ELR (cell line): Measurements from ENCODE around the gene PANX3.

ENCODE experiments used
- DNase-seq: peaks from one replicate; pipeline ENCODE4 v3.0.0-alpha.2; 2015; ENCODE audit warnings: low read depth

Gene PANX3, protein sequence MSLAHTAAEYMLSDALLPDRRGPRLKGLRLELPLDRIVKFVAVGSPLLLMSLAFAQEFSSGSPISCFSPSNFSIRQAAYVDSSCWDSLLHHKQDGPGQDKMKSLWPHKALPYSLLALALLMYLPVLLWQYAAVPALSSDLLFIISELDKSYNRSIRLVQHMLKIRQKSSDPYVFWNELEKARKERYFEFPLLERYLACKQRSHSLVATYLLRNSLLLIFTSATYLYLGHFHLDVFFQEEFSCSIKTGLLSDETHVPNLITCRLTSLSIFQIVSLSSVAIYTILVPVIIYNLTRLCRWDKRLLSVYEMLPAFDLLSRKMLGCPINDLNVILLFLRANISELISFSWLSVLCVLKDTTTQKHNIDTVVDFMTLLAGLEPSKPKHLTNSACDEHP

DNA sequence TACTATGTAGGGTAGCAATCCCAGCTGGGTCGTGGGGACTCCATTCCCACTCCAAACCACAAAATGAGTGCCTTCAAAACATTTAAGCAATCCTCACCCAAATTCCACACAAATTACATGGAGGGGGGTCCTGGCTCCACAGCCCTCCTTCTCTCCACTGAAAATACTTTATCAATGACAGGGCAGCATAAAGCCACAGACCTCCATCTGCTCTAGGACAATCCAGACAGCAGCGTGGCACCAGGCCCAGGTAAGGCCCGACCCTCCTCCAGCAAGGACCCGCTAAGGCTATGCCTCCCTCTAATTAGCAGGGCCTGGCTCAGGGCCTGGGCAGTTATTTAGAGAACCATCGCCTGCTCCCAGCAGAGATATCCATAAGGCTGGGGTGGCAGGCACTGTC is at the start of gene PANX3:
Gene PANX3, plus strand, starts transcription at position 365 of the 400 bp plus-strand sequence. CDS start 129 bp downstream, outside the sequence.
- no peak for DNase-seq

DNA sequence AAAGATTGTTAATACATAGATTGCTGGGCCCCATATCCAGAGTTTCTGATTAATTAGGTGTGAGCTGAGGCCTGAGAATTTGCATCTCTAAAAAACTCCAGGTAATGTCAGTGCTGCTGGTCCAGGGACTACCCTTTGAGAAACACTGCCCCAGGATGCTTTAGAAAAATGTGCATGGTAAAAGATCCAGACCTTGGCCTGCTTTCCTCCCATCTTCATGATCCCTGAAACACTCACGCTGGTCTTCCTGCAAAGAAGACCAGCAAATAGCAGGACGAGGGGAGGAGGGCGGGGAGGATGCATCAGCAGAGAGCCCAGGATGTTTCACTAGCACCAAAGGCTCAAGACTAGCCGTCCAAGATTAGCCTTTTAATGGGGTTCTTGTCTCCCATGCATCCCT is 41.5 kb upstream of the PANX3 start, which contains the start of gene OR8A1:
Gene OR8A1, plus strand, starts transcription at position 301 of the 400 bp plus-strand sequence. CDS start 123 bp downstream, outside the sequence.
- DNase-seq, result no peak

DNA sequence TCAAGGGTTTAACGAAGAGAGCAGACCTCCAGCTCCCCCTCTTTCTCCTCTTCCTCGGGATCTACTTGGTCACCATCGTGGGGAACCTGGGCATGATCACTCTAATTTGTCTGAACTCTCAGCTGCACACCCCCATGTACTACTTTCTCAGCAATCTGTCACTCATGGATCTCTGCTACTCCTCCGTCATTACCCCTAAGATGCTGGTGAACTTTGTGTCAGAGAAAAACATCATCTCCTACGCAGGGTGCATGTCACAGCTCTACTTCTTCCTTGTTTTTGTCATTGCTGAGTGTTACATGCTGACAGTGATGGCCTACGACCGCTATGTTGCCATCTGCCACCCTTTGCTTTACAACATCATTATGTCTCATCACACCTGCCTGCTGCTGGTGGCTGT is 41.1 kb upstream of the PANX3 start:
- no peak for DNase-seq

DNA sequence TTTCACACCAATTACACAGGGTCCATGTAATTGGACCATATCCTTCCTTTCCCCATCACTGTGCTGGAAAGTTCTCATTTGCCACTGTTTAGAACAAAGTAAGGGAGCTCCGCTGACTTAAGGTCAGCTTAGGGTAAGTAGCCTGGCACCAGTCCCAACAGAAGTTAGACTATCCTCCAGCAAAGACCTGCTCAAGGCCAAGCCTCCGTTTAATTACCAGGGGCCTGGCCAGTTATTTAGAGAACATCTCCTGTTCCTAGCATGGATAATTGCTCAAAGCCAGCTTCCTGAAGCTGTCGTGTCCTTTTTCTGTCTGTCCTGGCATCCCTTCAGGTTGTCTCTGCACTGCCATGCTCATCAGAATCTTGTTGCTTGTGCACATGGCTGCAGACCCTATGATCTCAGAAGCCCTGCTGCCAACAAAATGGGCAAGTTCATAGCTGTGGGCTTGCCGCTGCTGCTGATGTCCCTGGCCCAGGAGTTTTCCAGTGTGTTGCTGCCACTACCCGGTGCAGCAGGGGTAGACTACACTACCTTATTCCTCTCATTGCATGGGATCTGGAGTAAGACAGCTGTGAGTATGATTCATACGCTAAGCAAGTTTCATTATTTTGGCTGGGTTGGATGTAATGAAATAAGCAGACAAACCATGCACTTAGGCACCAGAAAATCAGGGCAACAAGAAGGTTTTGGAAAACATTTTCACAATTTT is 33.4 kb upstream of the PANX3 start:
- no peak for DNase-seq

DNA sequence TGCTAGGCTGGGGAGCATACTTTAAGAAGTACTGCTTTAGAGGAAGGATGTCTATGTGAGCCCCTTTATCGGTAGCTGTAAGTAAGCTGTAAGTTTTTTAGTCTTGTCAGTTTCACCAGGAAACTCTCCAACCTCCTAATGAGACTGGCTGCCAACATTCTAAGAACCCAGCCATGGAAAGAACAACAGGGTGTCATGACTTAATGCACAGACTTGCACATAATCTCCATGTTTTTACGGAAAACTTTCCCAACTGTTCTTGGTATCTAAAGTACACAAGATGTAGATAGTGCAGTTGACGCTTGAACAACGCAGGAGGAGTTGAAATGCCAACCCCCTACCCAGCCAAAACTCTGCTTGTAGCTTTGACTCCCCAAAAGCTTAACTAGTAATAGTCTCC is 32.5 kb upstream of the PANX3 start:
- DNase-seq, result no peak

DNA sequence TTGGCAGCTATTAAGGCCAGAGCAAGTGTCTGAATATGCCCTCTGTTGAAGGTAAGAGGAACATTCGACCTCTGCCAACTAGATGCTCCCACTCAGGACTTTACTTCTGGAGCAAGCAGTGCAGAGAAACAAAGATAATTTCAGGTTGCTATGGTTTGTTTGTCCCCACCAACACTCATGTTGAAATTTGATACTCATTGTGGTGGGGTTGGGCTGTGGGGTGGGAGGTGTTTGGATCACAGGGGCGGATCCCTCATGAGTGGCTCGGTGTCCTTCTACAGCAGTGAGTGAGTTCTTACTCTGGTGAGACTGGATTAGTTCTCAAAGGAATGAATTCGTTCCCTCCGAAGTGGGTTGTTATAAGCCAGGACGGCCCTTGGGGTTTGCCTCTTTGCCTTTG is 29.4 kb upstream of the PANX3 start:
- DNase-seq, result no peak

DNA sequence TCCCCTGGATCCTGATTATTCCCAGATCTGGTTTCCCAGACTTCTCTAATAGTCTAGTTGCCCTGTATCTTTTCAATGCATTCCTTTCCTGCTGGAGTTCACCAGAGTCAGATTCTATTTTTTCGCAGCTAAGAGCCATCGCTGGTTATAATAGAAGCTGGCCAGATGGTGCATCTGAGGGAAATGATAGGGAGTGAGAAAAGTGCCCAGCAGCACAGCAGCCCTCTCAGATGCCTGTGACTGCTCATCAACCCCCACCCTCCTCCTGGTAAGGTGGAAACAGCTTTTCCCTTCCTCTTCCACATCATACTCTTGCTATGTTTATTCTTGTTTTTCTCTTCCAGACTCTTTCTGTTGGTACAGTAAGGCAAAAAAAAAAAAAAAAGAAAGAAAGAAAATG is 28.7 kb upstream of the PANX3 start:
- DNase-seq, result no peak

DNA sequence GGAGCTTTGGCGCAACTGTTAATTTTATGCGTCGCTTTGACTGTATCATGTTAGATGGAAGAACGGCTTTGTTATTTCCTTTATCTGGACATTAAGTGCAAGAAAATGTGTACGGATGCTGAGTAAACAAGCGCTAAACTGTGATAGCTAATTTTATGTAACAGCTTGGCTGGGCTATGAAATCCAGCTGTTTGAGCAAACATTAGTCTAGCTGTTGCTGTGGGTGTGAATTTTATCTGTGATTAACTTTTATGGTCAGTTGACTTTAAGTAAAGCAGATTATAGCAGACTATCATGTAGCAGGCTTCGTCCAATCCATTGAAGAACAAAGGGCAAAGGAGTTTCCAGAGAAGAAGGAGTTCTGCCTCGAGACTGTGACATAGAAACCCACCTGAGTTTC is 27.4 kb upstream of the PANX3 start:
- no peak for DNase-seq

DNA sequence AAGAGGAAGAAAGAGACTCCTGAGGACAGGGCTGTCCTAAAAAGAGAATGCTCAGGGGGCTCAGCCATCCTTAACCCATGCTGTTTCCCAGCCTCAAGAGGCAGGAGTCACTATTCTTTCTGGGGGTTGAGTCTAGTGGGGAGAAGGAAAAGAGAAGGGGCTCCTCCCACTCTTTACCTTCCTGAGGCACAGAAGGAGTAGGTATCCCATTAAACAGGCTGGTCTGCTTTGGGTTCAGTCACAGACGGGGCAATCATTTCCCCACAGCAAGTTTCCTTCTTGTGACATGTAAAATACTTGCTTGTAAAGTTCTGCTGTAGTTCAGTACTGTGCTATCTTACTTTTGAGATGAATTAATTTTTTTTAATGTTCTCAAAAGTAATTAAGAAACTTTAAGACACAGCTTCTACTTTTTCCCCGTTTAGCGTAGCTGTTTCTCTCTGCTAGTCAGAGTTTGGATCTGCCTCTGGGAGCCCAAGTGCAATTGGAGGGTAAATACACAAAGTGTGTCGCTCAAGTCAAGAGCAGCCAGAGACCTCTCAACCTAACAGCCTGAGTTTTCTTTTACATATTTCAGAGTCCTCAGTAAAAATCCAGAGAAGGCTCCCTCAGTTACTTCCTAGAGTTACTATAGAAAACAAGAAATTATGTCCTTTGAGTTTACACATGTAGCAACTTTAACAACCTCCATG is 26.4 kb upstream of the PANX3 start:
- no peak for DNase-seq

DNA sequence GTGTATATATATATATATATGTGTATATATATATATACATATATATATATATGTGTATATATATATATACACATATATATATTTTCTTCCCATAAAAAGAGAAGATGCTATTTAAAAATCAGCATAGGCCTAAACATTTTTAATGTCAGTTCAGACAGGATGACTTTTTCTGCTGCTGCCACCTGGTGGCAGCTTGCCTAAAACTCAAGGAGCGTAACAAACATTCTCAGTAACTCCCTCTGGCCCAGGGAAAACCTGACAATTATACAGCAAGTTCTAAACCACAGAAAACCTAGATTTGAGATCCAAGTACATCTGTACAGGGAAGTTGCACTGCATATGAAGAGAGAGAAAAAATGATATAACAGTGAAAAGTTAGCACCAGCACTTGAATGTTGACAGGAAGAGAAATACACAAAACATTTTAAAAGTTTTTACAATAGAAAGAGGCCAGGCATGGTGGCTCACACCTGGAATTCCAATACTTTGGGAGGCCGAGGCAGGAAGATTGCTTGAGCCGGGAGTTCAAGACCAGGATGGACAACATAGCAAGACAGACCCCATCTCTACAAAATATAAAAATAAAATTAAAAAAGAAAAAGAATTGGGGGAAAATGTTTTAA is 24.9 kb upstream of the PANX3 start:
- peak; percentile 68 for DNase-seq

DNA sequence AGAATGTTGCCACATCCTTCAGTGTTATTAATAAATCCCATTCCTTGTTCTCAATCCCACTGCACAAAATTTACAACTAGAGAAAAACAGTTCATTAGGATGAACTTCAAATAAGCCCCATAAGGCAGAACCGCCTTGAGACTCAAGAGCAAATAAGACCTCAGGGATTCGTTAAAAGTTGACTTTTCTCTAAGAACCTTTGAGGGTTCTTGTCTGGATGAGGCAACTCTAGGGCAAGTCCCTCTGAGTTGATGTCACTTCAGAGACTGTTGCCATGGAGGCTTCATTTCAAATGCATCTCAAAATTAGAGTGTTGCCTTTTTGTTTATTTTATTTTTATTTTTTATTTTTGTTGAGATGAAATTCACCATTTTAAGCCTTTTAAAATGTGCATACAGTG is 19.8 kb upstream of the PANX3 start:
- DNase-seq, result no peak

DNA sequence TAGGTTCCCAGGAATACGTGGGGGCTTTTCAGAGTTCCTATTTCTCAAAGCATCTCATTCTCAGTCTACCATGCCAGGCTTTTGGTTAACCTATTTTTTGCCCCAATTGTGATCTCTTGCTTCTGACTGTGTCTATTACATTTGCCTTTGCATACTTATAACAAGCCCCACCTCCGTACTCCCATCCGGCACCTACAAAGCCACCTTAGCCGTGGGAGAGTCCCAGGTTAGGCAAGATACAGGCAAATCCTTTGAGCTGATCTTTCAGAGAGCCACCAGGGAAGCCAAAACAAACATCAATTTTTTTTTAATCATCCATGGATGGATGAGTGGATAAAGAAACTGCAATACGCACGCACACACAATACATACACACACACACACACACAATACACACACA is 18.6 kb upstream of the PANX3 start:
- no peak for DNase-seq

DNA sequence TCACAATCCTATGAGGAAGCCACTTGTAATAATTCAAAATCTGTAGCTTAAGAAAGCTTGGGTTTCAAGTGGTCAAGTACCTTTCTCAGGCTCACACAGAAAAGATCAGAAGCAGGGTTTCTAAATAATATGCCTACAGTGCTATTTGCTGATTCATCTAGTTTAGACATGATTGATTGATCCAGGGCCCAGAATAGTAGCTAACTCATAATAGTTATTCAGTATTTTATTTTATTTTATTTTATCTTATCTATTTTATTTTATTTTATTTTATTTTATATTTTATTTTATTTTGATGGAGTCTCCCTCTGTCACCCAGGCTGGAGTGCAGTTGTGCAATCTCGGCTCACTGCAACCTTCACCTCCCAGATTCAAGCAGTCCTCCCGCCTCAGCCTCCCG is 15.9 kb upstream of the PANX3 start:
- no peak for DNase-seq

DNA sequence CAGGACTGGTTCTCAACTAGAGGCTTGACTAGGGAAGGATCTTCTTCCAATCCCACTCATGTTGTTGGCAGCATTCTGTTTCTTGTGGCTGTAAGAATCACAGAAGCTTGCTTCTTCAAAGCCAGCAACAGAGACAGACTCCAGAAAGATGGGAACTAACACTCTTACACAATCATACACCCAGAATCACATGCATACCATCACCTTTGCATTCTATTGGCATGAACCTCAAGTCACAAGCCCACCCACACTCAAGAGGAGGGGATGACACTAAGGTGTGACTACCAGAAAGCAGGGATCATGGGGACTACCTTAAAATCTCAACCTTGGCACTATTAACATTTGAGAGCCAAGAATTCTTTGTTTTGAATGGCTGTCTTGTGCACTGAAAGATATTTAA is 13.6 kb upstream of the PANX3 start:
- no peak for DNase-seq

DNA sequence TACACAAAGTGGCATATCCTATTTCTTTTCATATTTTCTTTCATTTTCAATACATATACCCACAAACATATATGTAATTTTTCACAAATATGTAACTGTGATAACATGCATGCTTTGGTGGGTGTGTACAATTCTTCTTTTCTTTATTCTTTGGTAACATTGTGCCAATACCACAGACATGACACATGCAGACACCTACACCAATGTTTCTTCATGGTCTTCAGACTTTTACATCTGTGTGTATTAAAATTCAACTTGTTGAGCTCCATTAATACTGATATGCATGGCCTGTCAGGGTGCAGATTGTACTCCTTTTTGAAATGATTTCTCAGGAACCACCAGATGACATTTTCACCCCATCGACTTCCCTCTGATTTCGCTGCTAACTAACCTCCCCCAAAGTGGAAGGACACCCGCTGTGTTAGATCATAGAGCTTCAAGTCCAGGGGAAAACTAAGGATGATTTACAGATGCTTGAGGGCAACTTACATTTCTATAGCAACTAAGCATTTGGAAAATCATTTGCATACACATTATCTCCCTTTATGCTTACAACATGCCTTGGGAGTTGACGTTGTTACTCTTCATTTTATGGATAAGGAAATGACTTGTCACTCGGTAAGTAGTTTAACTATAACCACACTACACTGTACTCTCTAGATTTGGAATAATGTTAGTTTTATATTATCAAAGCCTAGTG is 10.5 kb upstream of the PANX3 start:
- no peak for DNase-seq

DNA sequence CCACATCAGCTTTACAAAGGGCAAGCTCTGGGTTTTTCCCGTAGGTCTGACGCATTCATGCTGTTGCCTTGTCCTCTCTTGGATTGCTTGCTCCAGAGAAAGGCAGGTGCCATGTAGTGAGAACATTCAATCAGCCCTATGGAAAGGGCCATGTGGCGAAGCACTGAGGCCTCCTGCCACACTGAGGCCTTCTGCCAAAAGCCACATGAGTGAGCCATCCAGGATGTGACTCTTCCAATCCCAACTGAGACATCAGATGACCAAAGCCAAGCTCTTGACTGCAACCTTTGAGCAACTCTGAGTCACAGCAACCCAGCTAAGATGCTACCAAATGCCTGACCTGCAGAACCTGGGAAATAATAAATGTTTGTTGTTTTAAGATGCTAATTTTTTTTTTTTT is 9.0 kb upstream of the PANX3 start:
- peak; percentile 93 for DNase-seq

DNA sequence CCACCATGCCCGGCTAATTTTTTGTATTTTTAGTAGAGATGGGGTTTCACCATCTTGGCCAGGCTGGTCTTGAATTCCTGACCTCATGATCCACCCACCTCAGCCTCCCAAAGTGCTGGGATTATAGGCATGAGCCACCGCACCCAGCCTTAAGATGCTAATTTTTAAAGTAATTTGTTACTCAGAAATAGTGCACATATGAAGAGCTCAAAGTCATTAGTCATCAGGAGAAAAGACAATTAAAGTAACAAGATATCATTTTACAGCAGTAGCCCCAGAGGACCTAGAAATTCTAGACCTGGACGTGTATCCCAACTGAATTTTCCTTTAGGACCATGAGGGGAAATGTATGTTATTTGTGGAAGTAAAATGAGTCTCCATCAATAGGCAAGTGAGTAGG is 8.5 kb upstream of the PANX3 start:
- peak; percentile 55 for DNase-seq

DNA sequence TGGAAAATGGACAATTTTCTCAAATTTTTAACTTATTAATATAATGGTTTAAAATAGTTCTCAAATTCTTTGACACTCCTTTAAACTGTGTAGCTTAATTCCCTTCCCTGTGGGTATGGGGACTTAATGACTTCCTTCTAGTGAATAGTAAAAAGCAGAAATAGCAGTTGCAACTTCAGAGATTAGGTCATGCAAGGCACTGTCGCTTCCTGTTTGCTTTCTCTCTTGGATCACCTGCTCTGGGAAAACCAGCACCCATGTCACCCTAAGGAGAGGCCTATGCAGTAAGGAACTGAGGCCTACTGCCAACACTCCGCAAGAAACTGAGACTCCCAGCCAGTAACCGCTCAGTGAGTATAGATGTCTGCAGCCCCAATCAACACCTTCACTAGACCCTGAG is 5.5 kb upstream of the PANX3 start:
- DNase-seq, result no peak

DNA sequence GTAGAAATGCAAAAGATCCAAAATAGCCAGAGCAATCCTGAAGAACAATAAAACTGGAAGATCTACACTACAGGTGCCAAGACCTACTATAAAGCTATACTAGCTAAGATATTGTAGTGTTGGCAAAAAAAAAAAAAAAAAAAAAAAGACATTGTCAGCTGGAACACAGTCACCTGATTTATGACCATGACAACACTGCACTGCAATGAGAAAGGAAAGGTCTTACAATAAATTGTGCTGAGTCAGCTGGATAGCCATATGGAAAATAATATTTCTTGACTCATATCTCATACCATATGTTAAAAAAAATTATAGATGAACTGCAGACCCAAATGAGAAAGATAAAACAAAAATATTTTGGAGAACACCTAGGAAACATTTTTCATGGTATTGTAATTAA is 3.1 kb upstream of the PANX3 start:
- DNase-seq, result peak; percentile 9

DNA sequence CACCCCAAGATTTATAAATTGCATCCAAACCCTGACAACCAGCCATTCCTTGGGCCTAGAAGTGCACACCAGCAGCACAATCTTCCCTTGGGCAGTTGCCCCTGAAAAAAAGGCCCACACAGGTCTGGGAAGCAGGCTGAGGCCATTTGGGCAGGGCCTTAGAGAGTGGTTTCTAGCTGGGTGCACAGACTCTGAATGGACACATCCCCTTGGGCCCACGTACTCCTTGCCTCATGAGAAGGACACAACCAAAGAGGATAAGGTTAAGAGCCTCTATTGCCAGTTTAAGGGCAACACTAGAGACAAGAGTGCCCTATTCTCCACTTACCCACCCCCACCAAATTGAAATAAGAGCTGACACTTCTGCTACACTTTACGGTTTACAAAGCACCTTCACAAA is 933 bp upstream of the PANX3 start:
- DNase-seq, result no peak

DNA sequence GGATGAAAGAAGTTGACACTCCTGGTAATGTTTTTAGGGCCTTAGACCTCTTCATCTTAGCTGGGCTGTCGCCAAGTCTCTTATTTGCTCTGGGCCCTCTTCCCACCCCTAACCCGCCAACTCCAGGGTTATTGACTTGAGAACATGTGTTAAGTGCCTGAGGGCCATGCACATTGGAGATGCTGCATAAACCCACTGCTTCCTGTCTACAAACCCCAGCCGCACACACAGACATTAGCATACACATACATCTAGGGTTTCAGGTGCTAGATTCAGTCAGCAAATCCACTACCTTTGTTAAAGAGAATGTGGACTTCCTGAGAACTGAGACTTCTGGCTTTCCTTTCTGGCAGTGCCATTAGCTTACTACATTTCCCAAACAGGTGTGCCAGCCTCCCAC is 817 bp downstream of the PANX3 start:
- DNase-seq, result no peak
